RKO (cell line): ENCODE measurements around the gene MMP14.
A peak's percentile ranks its signal among the peaks of the same experiment; 100 is the strongest.
"Not testable (repeated sequence)": the region's sequence is repeated elsewhere in the genome, so short reads cannot be mapped to it uniquely, and the experiment has no call there.

Source experiments
- DNase-seq: peaks from one replicate; pipeline ENCODE4 v3.0.0-alpha.2; 2016; ENCODE audit warnings: low spot score

MMP14 gene

DNA sequence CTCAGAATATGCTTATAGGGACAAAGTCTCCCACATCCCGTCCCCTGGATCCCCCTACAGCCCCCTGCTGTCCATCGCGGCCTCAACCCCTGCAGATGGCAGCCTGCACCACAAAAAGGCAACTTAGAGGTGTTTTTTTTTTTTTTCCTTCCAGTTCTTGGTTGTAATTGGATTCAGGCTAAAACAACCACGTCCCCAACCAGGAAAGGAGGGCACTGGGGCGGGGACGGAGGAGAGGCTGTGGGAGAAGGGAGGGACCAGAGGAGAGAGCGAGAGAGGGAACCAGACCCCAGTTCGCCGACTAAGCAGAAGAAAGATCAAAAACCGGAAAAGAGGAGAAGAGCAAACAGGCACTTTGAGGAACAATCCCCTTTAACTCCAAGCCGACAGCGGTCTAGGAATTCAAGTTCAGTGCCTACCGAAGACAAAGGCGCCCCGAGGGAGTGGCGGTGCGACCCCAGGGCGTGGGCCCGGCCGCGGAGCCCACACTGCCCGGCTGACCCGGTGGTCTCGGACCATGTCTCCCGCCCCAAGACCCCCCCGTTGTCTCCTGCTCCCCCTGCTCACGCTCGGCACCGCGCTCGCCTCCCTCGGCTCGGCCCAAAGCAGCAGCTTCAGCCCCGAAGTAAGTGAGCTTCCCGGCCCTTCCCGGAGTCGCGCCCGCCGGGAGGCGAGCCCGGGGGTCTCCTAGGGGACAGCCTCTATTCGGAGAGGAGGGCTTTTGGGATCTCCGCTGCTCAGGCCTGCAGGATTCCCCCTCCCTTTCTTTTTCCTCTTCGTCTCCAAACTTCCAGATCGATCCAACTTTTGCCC is at the start of gene MMP14:
TSS of gene MMP14 (plus strand) at position 285 of the 813 bp plus-strand sequence. CDS start at position 518, 233 bp downstream.
- peak; percentile 65 for DNase-seq

DNA sequence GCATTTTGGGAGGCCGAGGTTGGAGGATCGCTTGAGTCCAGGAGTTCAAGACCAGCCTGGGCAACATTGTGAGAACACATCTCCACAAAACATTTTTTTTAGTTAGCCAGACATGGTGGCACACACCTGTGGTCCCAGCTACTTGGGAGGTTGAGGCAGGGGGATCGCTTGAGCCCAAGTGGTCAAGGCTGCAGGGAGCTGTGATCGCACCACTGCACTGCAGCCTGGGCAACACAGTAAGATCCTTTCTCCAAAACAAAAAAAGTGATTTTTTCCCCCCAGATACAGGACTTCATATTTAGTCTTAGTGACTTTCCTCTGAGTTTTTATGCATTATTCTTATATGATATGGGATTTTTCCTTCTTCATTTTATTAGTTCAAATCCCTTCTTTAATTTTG is 49.7 kb upstream of the MMP14 start:
- no peak for DNase-seq

DNA sequence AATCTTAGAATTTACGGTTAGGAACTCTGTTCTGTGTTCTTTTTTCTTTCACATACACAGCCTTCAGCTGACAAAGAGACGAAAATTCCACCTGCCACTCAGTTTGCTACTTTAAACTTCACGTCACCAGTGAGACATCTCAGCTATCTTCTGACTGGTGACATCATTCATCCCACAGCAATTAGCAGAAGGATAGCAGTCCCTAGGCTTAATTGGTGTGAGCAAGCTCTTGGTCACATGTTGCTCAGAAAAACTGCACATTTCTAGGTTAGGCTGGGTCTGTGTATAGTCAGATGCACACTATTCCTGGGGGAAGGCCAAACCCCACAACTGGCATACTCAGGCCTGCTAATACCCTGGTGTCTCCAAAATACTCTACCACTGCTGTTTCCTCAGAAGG is 45.1 kb upstream of the MMP14 start:
- peak; percentile 87 for DNase-seq

DNA sequence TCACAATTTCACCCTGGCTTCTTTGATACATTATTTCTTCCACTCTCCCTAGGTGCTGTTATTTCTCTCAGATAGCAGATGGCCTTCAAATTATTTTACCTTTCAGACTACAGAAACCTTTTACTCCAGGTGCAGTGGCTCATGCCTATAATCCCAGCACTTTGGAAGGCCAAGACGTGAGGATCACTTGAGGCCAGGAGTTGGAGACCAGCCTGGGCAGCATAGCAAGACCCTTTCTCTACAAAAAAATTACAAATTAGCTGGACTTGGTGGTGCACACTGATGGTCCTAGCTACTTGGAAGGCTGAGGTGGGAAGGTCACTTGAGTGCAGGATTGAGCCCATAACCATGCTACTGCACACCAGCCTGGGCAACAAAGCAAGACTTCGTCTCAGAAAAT is 44.2 kb upstream of the MMP14 start:
- no peak for DNase-seq

- DNase-seq = not testable (repeated sequence)
Measured at GRCh38 chr14:22793550-22793949, 42.8 kb upstream of the MMP14 start.

GRCh38 chr14:22793976-22794375 is 42.4 kb upstream of the MMP14 start:
- no peak for DNase-seq

DNA sequence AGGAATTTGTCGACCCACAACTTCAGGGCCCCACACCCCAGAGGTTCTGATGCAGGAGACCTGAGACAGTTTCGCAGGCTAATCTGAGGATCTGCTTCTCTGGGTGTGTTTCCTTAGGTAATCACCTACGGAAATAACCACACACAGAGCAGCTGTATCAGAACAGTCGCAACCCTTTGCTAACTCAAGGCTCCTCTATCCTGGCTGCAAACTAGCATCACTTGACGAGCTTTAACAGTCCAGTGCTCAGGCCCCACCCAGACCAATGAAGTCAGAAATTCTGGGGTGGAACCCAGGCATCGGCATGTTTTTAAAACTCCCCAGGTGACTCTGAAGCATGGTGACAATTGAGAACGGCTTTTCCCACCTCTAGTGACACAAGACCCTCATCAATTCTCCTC is 41.8 kb upstream of the MMP14 start:
- DNase-seq = no peak

- no peak for DNase-seq
Measured at GRCh38 chr14:22796087-22796707, 40.2 kb upstream of the MMP14 start.

- no peak for DNase-seq
Measured at GRCh38 chr14:22797017-22797917, 39.1 kb upstream of the MMP14 start.

GRCh38 chr14:22798528-22798927 is 37.9 kb upstream of the MMP14 start:
- no peak for DNase-seq

GRCh38 chr14:22800346-22800745 is 36.0 kb upstream of the MMP14 start:
- peak; percentile 34 for DNase-seq

DNA sequence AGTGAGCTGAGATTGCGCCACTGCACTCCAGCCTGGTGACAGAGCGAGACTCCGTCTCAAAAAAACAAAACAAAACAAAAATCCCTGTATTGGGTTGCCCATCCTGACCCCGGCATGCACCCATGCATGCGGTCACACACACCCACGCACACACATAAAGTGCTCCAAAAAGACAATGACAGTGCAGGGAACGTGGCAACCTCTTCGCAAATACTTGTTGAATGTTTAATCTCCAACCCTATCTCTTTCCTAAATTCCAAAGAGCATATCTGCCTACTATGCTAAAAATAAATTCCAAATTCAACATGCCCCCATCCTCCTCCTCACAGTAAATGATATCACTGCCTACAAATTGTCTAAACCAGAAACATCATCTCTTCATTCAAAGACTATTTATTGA is 34.7 kb upstream of the MMP14 start:
- DNase-seq = no peak

GRCh38 chr14:22802860-22803686 is 33.3 kb upstream of the MMP14 start:
- DNase-seq = no peak

- DNase-seq = no peak
Measured at GRCh38 chr14:22803687-22803974, 32.8 kb upstream of the MMP14 start.

DNA sequence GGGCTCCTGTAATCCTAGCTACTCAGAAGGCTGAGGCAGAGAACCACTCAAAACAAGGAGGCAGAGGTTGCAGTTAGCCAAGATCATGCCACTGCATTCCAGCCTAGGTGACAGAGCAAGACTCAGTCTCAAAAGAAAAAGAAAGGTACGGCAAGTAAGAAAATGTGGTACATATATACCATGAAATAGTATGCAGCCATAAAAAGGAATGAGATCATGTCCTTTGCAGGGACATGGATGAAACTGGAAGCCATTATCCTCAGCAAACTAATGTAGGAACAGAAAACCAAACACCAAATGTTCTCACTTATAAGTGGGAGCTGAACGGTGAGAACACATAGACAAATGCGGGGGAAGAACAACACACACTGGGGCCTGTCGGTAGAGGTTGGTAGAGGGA is 31.1 kb upstream of the MMP14 start:
- not testable (repeated sequence) for DNase-seq

GRCh38 chr14:22807432-22808087 is 28.8 kb upstream of the MMP14 start:
- no peak for DNase-seq

- DNase-seq = no peak
Measured at GRCh38 chr14:22808388-22809209, 27.8 kb upstream of the MMP14 start.

DNA sequence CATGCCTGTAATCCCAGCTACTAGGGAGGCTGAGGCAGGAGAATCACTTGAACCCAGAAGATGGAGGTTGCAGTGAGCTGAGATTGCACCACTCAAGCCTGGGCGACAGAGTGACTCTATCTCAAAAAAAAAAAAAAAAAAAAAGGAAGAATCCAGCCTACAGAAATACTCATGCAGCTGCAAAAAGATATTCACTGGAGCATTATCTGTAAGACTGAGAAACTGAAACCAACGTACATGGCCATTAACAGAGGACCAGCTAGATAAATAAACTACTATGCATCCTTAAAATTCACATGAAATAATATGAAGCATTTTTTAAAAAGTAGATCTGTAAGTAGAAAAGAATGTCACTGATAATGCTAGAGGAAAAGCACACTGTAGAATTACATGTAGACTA is 24.7 kb upstream of the MMP14 start:
- DNase-seq = no peak

GRCh38 chr14:22812744-22813143 is 23.6 kb upstream of the MMP14 start:
- DNase-seq = no peak

DNA sequence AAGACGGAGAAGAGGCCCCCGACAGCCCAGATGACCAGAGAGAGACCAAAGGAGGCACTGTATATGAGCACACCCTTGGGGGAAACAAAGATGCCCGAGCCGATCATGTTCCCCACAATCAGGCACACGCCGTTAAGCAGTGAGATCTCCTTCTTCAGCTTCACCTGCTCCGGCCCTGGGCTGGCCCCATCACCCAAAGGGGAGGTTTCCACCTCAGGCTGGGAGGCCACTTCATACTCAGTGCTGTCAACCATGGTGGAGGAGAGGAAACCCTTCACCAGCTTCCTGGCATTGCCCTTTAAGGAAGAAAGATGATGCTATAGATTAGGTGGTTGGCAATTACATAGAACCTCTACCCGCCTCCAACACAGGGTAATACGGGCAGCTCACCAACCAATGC is 23.2 kb upstream of the MMP14 start:
- DNase-seq = no peak

DNA sequence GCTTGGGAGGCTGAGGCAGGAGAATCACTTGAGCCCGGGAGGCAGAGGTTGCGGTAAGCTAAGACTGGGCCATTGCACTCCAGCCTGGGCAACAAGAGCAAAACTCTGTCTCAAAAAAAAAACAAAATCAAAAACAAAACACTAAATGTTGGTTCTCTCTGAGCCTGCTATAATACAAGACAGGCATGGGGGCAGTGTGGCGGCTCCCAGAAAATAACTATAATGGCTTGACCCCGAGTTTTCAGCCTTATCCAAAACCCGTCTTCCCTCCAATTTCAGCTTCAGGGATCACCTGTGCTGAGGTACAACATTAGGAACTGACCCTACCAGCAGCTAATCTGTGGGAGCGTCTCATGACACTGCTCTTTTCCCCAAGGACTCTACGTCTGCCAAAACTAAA is 22.0 kb upstream of the MMP14 start:
- no peak for DNase-seq
